AG04449 (cell line): Measurements from ENCODE around the gene GNAO1.

ENCODE experiments used
- CTCF ChIA-PET: fragments of 350-600 bp; formaldehyde crosslinking; extraction: SDS; loops from one replicate; lab custom pipeline; 2021; ENCODE audit warnings: antibody characterized with exemption; lab: Yijun Ruan, JAX
- POLR2A ChIA-PET: fragments of 400-600, 350-600 bp; formaldehyde crosslinking; extraction: SDS; loops from one replicate; lab custom pipeline; 2020; ENCODE audit warnings: antibody characterized with exemption, inconsistent platforms; lab: Yijun Ruan, JAX
- DNase-seq: peaks from one replicate; pipeline ENCODE4 v3.0.0-alpha.2; 2010; ENCODE audit warnings: low read depth, low spot score
- H3K4me3 ChIP-seq: 2 replicates; pipeline ENCODE4 v1.5.1; 2011; ENCODE audit warnings: low read depth, mild to moderate bottlenecking, control low read depth, low read length
- CTCF ChIP-seq: IDR thresholded peaks from one replicate; pipeline ENCODE4 v1.5.1; 2011; ENCODE audit warnings: mild to moderate bottlenecking, moderate library complexity, low read length, control low read depth, inconsistent platforms; ENCODE audit not compliant: insufficient read depth; ENCODE audit errors: missing control alignments

Gene GNAO1

GRCh38 chr16:56294579-56294978 is 103.3 kb downstream of the GNAO1 start:
- POLR2A ChIA-PET: interaction anchor here (1.0 kb wide), 1 partner anchor 21 kb away, joined by 5 read pairs; no protein-coding TSS in a partner anchor
- TF ChIP-seq CTCF: no peak
- H3K4me3 ChIP-seq: no peak overlapping the region
- CTCF ChIA-PET: interaction anchor here (3.0 to 4.1 kb wide), 3 partner anchors 13 to 24 kb away, joined by 21 to 34 read pairs (median 21); no protein-coding TSS in a partner anchor
- DNase-seq: peak; percentile 81

GRCh38 chr16:56295059-56295665 is 103.9 kb downstream of the GNAO1 start:
- TF ChIP-seq CTCF: no peak
- CTCF ChIA-PET: interaction anchor here (3.7 to 4.1 kb wide), 2 partner anchors 14 to 24 kb away, joined by 21 to 34 read pairs; no protein-coding TSS in a partner anchor
- POLR2A ChIA-PET: interaction anchor here (1.0 kb wide), 1 partner anchor 22 kb away, joined by 5 read pairs; no protein-coding TSS in a partner anchor
- H3K4me3 ChIP-seq: no peak overlapping the region
- DNase-seq: no peak

- CTCF ChIA-PET: interaction anchor here (1.0 to 4.1 kb wide), 2 partner anchors 9 to 23 kb away, joined by 4 to 21 read pairs; no protein-coding TSS in a partner anchor
- no peak overlapping the region for H3K4me3 ChIP-seq
- no peak for DNase-seq
- POLR2A ChIA-PET: no interaction called here
- TF ChIP-seq CTCF: no peak
These were observed 104.6 kb downstream of the GNAO1 start for GRCh38 chr16:56295739-56296527.

GRCh38 chr16:56297684-56298083 is 106.4 kb downstream of the GNAO1 start:
- no peak for DNase-seq
- ChIA-PET POLR2A (no interaction called here), CTCF (no interaction called here)
- no peak overlapping the region for H3K4me3 ChIP-seq
- TF ChIP-seq CTCF: no peak

- ChIA-PET POLR2A (no interaction called here), CTCF (no interaction called here)
- no peak for DNase-seq
- no peak overlapping the region for H3K4me3 ChIP-seq
- no peak for TF ChIP-seq CTCF
These were observed 106.8 kb downstream of the GNAO1 start for GRCh38 chr16:56298116-56298515.

- TF ChIP-seq CTCF: no peak
- ChIA-PET POLR2A (no interaction called here), CTCF (interaction anchor here (1.4 to 8.7 kb wide), 2 partner anchors 21 to 29 kb away, joined by 5 to 74 read pairs; no protein-coding TSS in a partner anchor)
- no peak overlapping the region for H3K4me3 ChIP-seq
- DNase-seq: no peak
These were observed 107.8 kb downstream of the GNAO1 start for GRCh38 chr16:56298948-56299596.
